Left cardiac atrium (tissue), 4 donors: Measurements from ENCODE around the gene AIP. TPM values are rescaled to one million over a fixed set of nuclear protein-coding genes. Genes with fewer than 3 reads are reported as not detected.

ENCODE experiments used
- ATAC-seq, 2 donors: fragments of 200-7000 bp; cut with Tn5 transposase; one replicate each; pipeline ENCODE4 v1.9.1; 2020; ENCODE audit warnings: mild to moderate bottlenecking in 2 of 2, moderate library complexity in 2 of 2
- DNase-seq: peaks from one replicate; pipeline ENCODE4 v3.0.0-alpha.2; 2020
- intact Hi-C, 2 donors: fragments of 100-400 bp; cut with DNase I; formaldehyde crosslinking; loops; one replicate each; pipeline versions ENCODE4 v1.14.1 to v1.15.1; 2022 to 2023
- total RNA-seq, 2 donors: library from RNA; stranded (reverse); fragmentation: NEBNext Ultra II Directional; extraction: Animal tissue kit (Norgen Biotek cat#: 25700); gene quantifications; one replicate each; pipeline ENCODE4 v1.2.1, GENCODE V29; 2021
- donor health status: DM: no; HTN: yes; CAD: no.
- donor health status: DM: no; HTN: yes; CAD: no; lungs with severe emphysema.
- donor health status: DM: yes; HTN: yes; CAD: no.
- donor health status: Dilated cardiomyopathy.

Gene AIP
- total RNA-seq, 2 donors from 2014 or later = 50.5 to 51.2 TPM

GRCh38 chr11:67516806-67517205 is 34.0 kb downstream of the AIP start:
- ATAC-seq (no peak), DNase-seq (no peak)
- intact Hi-C loops = no loop called here

GRCh38 chr11:67517784-67518552 is 35.1 kb downstream of the AIP start:
- DNase-seq (no peak), ATAC-seq (no peak)
- intact Hi-C loops = no loop called here

GRCh38 chr11:67519726-67520125 is 36.9 kb downstream of the AIP start:
- no peak for ATAC-seq
- DNase-seq = no peak
- intact Hi-C loops = no loop called here

- intact Hi-C loops = no loop called here
- ATAC-seq (no peak), DNase-seq (no peak)
Measured at GRCh38 chr11:67520856-67521824, 38.3 kb downstream of the AIP start.

- DNase-seq (no peak), ATAC-seq (no peak)
- intact Hi-C loops = no loop called here
Measured at GRCh38 chr11:67521924-67522323, 39.1 kb downstream of the AIP start.

GRCh38 chr11:67522338-67522737 is 39.5 kb downstream of the AIP start:
- DNase-seq = no peak
- ATAC-seq = no peak
- intact Hi-C loops = no loop called here

- ATAC-seq = no peak
- DNase-seq = no peak
- intact Hi-C loops = no loop called here
Measured at GRCh38 chr11:67522844-67523555, 40.2 kb downstream of the AIP start, which contains the start of gene CABP2. CABP2 (minus strand) TSS chr11:67523446; CDS start chr11:67523326, 120 bp downstream.

GRCh38 chr11:67523556-67524479 is 41.0 kb downstream of the AIP start:
- DNase-seq (no peak), ATAC-seq (no peak)
- intact Hi-C loops = no loop called here

GRCh38 chr11:67524480-67524808 is 41.6 kb downstream of the AIP start:
- intact Hi-C loops = no loop called here
- no peak for DNase-seq
- no peak for ATAC-seq

GRCh38 chr11:67525275-67525976 is 42.6 kb downstream of the AIP start:
- ATAC-seq = no peak

GRCh38 chr11:67528376-67528775 is 45.5 kb downstream of the AIP start:
- DNase-seq (no peak), ATAC-seq (no peak)
- intact Hi-C loops = no loop called here

More at GRCh38 chr11:67525275-67525976, 42.6 kb downstream of the AIP start:
- intact Hi-C loops = no loop called here
- DNase-seq = no peak

- ATAC-seq = no peak
- intact Hi-C loops = no loop called here
- no peak for DNase-seq
Measured at GRCh38 chr11:67530282-67530592, 47.4 kb downstream of the AIP start.

- ATAC-seq = no peak
- intact Hi-C loops = no loop called here
- no peak for DNase-seq
Measured at GRCh38 chr11:67532889-67533288, 50.1 kb downstream of the AIP start.

GRCh38 chr11:67534070-67534679 is 51.3 kb downstream of the AIP start:
- intact Hi-C loops = no loop called here
- ATAC-seq (no peak), DNase-seq (no peak)

GRCh38 chr11:67535561-67535960 is 52.7 kb downstream of the AIP start:
- ATAC-seq (no peak), DNase-seq (no peak)
- intact Hi-C loops = no loop called here

GRCh38 chr11:67538306-67538705 is 55.5 kb downstream of the AIP start:
- intact Hi-C loops = no loop called here
- DNase-seq (no peak), ATAC-seq (no peak)

GRCh38 chr11:67538823-67539505 is 56.1 kb downstream of the AIP start:
- no peak for DNase-seq
- intact Hi-C loops = no loop called here
- no peak for ATAC-seq
